HepG2 (cell line): ENCODE measurements around the gene C14orf119. TPM values are rescaled to one million over a fixed set of nuclear protein-coding genes. Genes with fewer than 3 reads are reported as not detected.

Experiments used
- ATM ChIP-seq: fragments of 450-650 bp; IDR thresholded peaks from 2 replicates; pipeline ENCODE4 v1.7.1; 2017; ENCODE audit warnings: mild to moderate bottlenecking, borderline replicate concordance
- CBX5 ChIP-seq: sonication (generic); formaldehyde crosslinking; IDR thresholded peaks from 2 replicates; pipeline ENCODE4 v1.4.0; 2020; ENCODE audit warnings: missing genetic modification reagents, borderline replicate concordance
- CCDC6 ChIP-seq: sonication (generic); formaldehyde crosslinking; IDR thresholded peaks from 2 replicates; pipeline ENCODE4 v1.8.1; 2022; ENCODE audit warnings: mild to moderate bottlenecking, missing genetic modification reagents, moderate library complexity
- EHMT2 ChIP-seq: fragments of 200-600 bp; sonication (generic); IDR thresholded peaks from 2 replicates; pipeline ENCODE4 v1.7.0; 2017; ENCODE audit warnings: antibody characterized with exemption, low read depth, low read length, borderline replicate concordance
- HMG20A ChIP-seq: IDR thresholded peaks from 2 replicates; pipeline ENCODE4 v1.6.1; 2016; ENCODE audit warnings: borderline replicate concordance
- JARID2 ChIP-seq: sonication (generic); formaldehyde crosslinking; IDR thresholded peaks from 2 replicates; pipeline ENCODE4 v1.8.1; 2023; ENCODE audit warnings: missing genetic modification reagents, inconsistent platforms; ENCODE audit not compliant: insufficient replicate concordance
- MXD4 ChIP-seq: IDR thresholded peaks from 2 replicates; pipeline ENCODE4 v1.6.1; 2016; ENCODE audit warnings: mild to moderate bottlenecking, missing biosample characterization, missing genetic modification reagents
- NBN ChIP-seq: fragments of 450-650 bp; conservative IDR thresholded peaks from 2 replicates; pipeline ENCODE4 v1.6.1; 2017
- NKX3-1 ChIP-seq: sonication (generic); formaldehyde crosslinking; IDR thresholded peaks from 2 replicates; pipeline ENCODE4 v1.5.0; 2020; ENCODE audit warnings: missing genetic modification reagents
- NR2F1 ChIP-seq, 2 experiments: fragments of 450-650 bp in 1 of 2; formaldehyde crosslinking in 1 of 2; IDR thresholded peaks; 2 replicates each; pipeline versions ENCODE4 v1.5.0 to v1.6.1; 2016 to 2020; ENCODE audit warnings: mild to moderate bottlenecking in 1 of 2, missing compliant biosample characterization in 1 of 2, missing genetic modification reagents in 1 of 2, moderate library complexity in 1 of 2
- NR2F2 ChIP-seq: IDR thresholded peaks from 2 replicates; pipeline ENCODE4 v1.6.1; 2012; ENCODE audit warnings: low read depth, inconsistent platforms, borderline replicate concordance
- NR3C1 ChIP-seq: sonication (generic); formaldehyde crosslinking; IDR thresholded peaks from 2 replicates; pipeline ENCODE4 v1.4.0; 2020; ENCODE audit warnings: missing genetic modification reagents
- RFXAP ChIP-seq: sonication (generic); formaldehyde crosslinking; IDR thresholded peaks from 2 replicates; pipeline ENCODE4 v1.4.0; 2020; ENCODE audit warnings: missing genetic modification reagents, borderline replicate concordance
- RORA ChIP-seq: sonication (generic); formaldehyde crosslinking; IDR thresholded peaks from 2 replicates; pipeline ENCODE4 v1.5.0; 2020; ENCODE audit warnings: mild to moderate bottlenecking, missing genetic modification reagents, moderate library complexity
- SSRP1 ChIP-seq: IDR thresholded peaks from 2 replicates; pipeline ENCODE4 v1.6.1; 2016; ENCODE audit warnings: control low read depth
- STAT6 ChIP-seq: sonication (generic); formaldehyde crosslinking; IDR thresholded peaks from 2 replicates; pipeline ENCODE4 v1.4.0; 2020; ENCODE audit warnings: missing genetic modification reagents, mild to moderate bottlenecking, borderline replicate concordance
- SYNCRIP ChIP-seq: fragments of 200-400 bp; formaldehyde crosslinking; IDR thresholded peaks from 2 replicates; pipeline ENCODE4 v1.6.1; 2018; ENCODE audit warnings: mild to moderate bottlenecking, low read depth, low read length; ENCODE audit not compliant: insufficient read depth
- TBL1XR1 ChIP-seq: fragments of 150-350 bp; IDR thresholded peaks from 2 replicates; pipeline ENCODE4 v1.6.1; 2014; ENCODE audit warnings: borderline replicate concordance, low read length; ENCODE audit not compliant: partially characterized antibody
- ZMYM4 ChIP-seq: sonication (generic); formaldehyde crosslinking; IDR thresholded peaks from 2 replicates; pipeline ENCODE4 v1.8.1; 2023; ENCODE audit warnings: mild to moderate bottlenecking, missing genetic modification reagents
- ZNF160 ChIP-seq: sonication (generic); formaldehyde crosslinking; IDR thresholded peaks from 2 replicates; pipeline ENCODE4 v1.8.0; 2022; ENCODE audit warnings: mild to moderate bottlenecking, inconsistent platforms, missing genetic modification reagents
- ZNF207 ChIP-seq: fragments of 450-650 bp; IDR thresholded peaks from 2 replicates; pipeline ENCODE4 v1.6.1; 2016; ENCODE audit warnings: antibody characterized with exemption, borderline replicate concordance
- ZNF740 ChIP-seq: sonication (generic); formaldehyde crosslinking; IDR thresholded peaks from 2 replicates; pipeline ENCODE4 v1.4.0; 2020; ENCODE audit warnings: missing genetic modification reagents
- ZNF772 ChIP-seq: sonication (generic); formaldehyde crosslinking; IDR thresholded peaks from 2 replicates; pipeline ENCODE4 v1.5.0; 2020; ENCODE audit warnings: mild to moderate bottlenecking, missing genetic modification reagents
- ZNF776 ChIP-seq: sonication (generic); formaldehyde crosslinking; IDR thresholded peaks from 2 replicates; pipeline ENCODE4 v1.4.0; 2020; ENCODE audit warnings: mild to moderate bottlenecking, missing genetic modification reagents
- ZNF879 ChIP-seq: sonication (generic); formaldehyde crosslinking; IDR thresholded peaks from 2 replicates; pipeline ENCODE4 v1.8.1; 2023; ENCODE audit warnings: missing genetic modification reagents
- polyA plus RNA-seq, 8 experiments: library from polyadenylated mRNA; depleted of rRNA in 3 of 8; stranded (reverse) in 7 of 8; unstranded in 1 of 8; fragments of >200 nt; fragmentation: Illumina TruSeq in 4 of 8; extraction: Trizol in 4 of 8; gene quantifications; 2 replicates each; pipeline versions ENCODE4 v1.2.1 to v1.2.3, GENCODE V29; 2011 to 2016; ENCODE audit warnings: low read depth in 4 of 8, missing spikeins in 1 of 8, mixed read lengths in 1 of 8; ENCODE audit not compliant: insufficient read depth in 1 of 8
- total RNA-seq, 5 experiments: library from RNA; depleted of rRNA; stranded (reverse); fragments of >200 nt; fragmentation: Illumina TruSeq; extraction: Trizol; gene quantifications; 2 replicates each; pipeline ENCODE4 v1.2.3, GENCODE V29; 2016; ENCODE audit warnings: low read depth in 1 of 5
- TF ChIP-seq, protein P1 (sequence below): sonication (generic); formaldehyde crosslinking; IDR thresholded peaks from 2 replicates; pipeline ENCODE4 v1.5.0; 2020; ENCODE audit warnings: missing genetic modification reagents, mild to moderate bottlenecking, borderline replicate concordance

C14orf119 gene
- total and polyA plus RNA-seq, 2 of the 13 experiments (the other 11 are each of a cell fraction or from before 2014, with no cell fraction given): 117 to 206 TPM

- TF ChIP-seq ZNF160 (CRISPR knock-in tag) (no peak), ZNF879 (CRISPR knock-in tag) (no peak), RFXAP (CRISPR knock-in tag) (no peak; the same call in 1 of the 2 replicates), CBX5 (peak; percentile 91; the same call in 1 of the 2 replicates), ZNF772 (CRISPR knock-in tag) (peak; percentile 91; the same call in 1 of the 2 replicates), NBN (no peak), ZNF740 (CRISPR knock-in tag) (no peak), HMG20A (CRISPR knock-in tag) (no peak), NKX3-1 (no peak), NR3C1 (no peak), ZNF776 (CRISPR knock-in tag) (no peak), NR2F2 (no peak), JARID2 (CRISPR knock-in tag) (no peak), EHMT2 (no peak), ATM (no peak), NR2F1 (CRISPR knock-in tag; IDR thresholded peaks at IDR 0.05) (0 out of 4 replicates have a peak, but pooled peaks of 1 of the 2 experiments have one; percentile 22), MXD4 (no peak; the same call in 1 of the 2 replicates), TBL1XR1 (no peak), RORA (CRISPR knock-in tag) (no peak), STAT6 (CRISPR knock-in tag) (no peak), CCDC6 (CRISPR knock-in tag) (peak; percentile 53; the same call in 1 of the 2 replicates), ZNF207 (no peak), SYNCRIP (no peak), SSRP1 (CRISPR knock-in tag) (no peak), ZMYM4 (CRISPR knock-in tag) (0 out of 2 replicates have a peak, but pooled peaks have one; percentile 49)
- TF ChIP-seq, protein P1, sequence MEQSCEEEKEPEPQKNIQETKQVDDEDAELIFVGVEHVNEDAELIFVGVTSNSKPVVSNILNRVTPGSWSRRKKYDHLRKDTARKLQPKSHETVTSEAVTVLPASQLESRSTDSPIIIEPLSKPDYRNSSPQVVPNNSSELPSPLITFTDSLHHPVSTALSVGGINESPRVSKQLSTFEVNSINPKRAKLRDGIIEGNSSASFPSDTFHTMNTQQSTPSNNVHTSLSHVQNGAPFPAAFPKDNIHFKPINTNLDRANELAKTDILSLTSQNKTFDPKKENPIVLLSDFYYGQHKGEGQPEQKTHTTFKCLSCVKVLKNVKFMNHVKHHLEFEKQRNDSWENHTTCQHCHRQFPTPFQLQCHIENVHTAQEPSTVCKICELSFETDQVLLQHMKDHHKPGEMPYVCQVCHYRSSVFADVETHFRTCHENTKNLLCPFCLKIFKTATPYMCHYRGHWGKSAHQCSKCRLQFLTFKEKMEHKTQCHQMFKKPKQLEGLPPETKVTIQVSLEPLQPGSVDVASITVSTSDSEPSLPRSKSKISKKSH (CRISPR knock-in tag): no peak
These were observed 26.4 kb upstream of the C14orf119 start (continued) for GRCh38 chr14:23068789-23069412.
